ENCODE measurements around the gene CAPZA2. TPM values are rescaled to one million over a fixed set of nuclear protein-coding genes. Genes with fewer than 3 reads are reported as not detected.

The CAPZA2 gene
- total RNA-seq, 2 donors from 2014 or later: 88.4 to 144 TPM

Other genes with a start within 250 kb of the CAPZA2 start
- 1 to 10 TPM in 1 of 2 donors, under 1 TPM in 1; 0.33 to 3.6 TPM for gene MET, start 190.4 kb upstream of the CAPZA2 start, total RNA-seq
- 1 to 10 TPM; 7.6 to 9.8 TPM for gene ST7, start 90.9 kb downstream of the CAPZA2 start, total RNA-seq

All from natural killer cell treated with Interleukin-12 subunit alpha and Interleukin-12 subunit beta and Interleukin-15 and Interleukin-18, amount 100 ng/mL, for 72 hours (primary cell).